Measurements from ENCODE around the gene YPEL1. TPM values are rescaled to one million over a fixed set of nuclear protein-coding genes. Genes with fewer than 3 reads are reported as not detected.

YPEL1 gene
- total and polyA plus RNA-seq, 2 donors (not counting 1 experiment from before 2014, with no cell fraction given): 14.9 to 17.0 TPM

- ChIA-PET POLR2A (no interaction called here), CTCF (interaction anchor here (0.6 to 1.5 kb wide), 5 partner anchors 221 to 1285 kb away, joined by 3 to 9 read pairs (median 3); partner anchors contain the start of gene PPM1F)
- no peaks in the 10 kb centered on the region for H3K27me3 ChIP-seq (replicated peaks in 1 of 4; ENCODE audit: control extremely low read depth in 1 of 4, control insufficient read depth in 3 of 4, insufficient read depth in 4 of 4, low read length in 3 of 4)
- H3K4me1 Mint-ChIP-seq: peaks cover 20% of the 10 kb centered on the region
- intact Hi-C loops (cut with micrococcal nuclease): no loop called here
- no peak overlapping the region for H3K4me3 Mint-ChIP-seq
- H3K36me3 ChIP-seq (replicated peaks in 1 of 2; ENCODE audit: control extremely low read depth in 1 of 2, control insufficient read depth in 1 of 2, extremely low read depth in 1 of 2, insufficient read depth in 2 of 2, low read length in 1 of 2): peaks cover 0 to 8% of the 10 kb centered on the region in 2 experiments
- peaks cover 30% of the 10 kb centered on the region for H3K79me2 ChIP-seq (ENCODE audit: control insufficient read depth, insufficient read depth, low read length)
- H2AFZ ChIP-seq (ENCODE audit: insufficient read depth, low read depth, low read length, poor library complexity, severe bottlenecking): no peak overlapping the region
- no peaks in the 10 kb centered on the region for H3K9me3 ChIP-seq (ENCODE audit: control extremely low read depth in 1 of 3, control insufficient read depth in 2 of 3, insufficient read depth in 1 of 3, low read length in 2 of 3)
- peaks cover 9% of the 10 kb centered on the region for H4K20me1 ChIP-seq (ENCODE audit: control insufficient read depth, insufficient read depth, low read length, poor library complexity, severe bottlenecking)
- no peaks in the 10 kb centered on the region for H3K27me3 Mint-ChIP-seq
- no peak overlapping the region for H3K4me2 ChIP-seq (replicated peaks; ENCODE audit: low read depth, low read length, poor library complexity, severe bottlenecking)
- no peaks in the 10 kb centered on the region for H3K9me3 Mint-ChIP-seq (ENCODE audit: insufficient read depth)
- no peak overlapping the region for H3K4me3 ChIP-seq (ENCODE audit: control extremely low read depth in 1 of 5, extremely low read depth in 1 of 5, insufficient read depth in 1 of 5, low read depth in 2 of 5, low read length in 4 of 5)
- H3K27ac ChIP-seq (ENCODE audit: low read length in 2 of 2): no peak overlapping the region
- TF ChIP-seq EZH2 (IDR thresholded peaks at IDR 0.05; ENCODE audit: borderline replicate concordance, insufficient read depth, low read depth, low read length, poor library complexity, severe bottlenecking) (no peak), CTCF (IDR thresholded peaks at IDR 0.05) (no peak)
- whole genome bisulfite sequencing (ENCODE audit: insufficient coverage): no CpG with 5 or more reads among the region's 3 CpGs
- H3K9ac ChIP-seq (ENCODE audit: low read length): no peak overlapping the region
- DNase-seq (no peak), ATAC-seq (ENCODE audit: low read depth) (no peak)
- no peak overlapping the region for H3K27ac Mint-ChIP-seq
- H3K4me1 ChIP-seq (ENCODE audit: control insufficient read depth in 2 of 2, insufficient read depth in 2 of 2, low read length in 2 of 2): peaks cover 10 to 18% of the 10 kb centered on the region in 2 donors
Measured at GRCh38 chr22:21714786-21715185, 20.8 kb downstream of the YPEL1 start.

- H4K20me1 ChIP-seq (ENCODE audit: control insufficient read depth, insufficient read depth, low read length, poor library complexity, severe bottlenecking): peaks cover 12% of the 10 kb centered on the region
- no peak overlapping the region for H3K9ac ChIP-seq (ENCODE audit: low read length)
- no peak for ATAC-seq (ENCODE audit: low read depth)
- no peak overlapping the region for H3K4me2 ChIP-seq (replicated peaks; ENCODE audit: low read depth, low read length, poor library complexity, severe bottlenecking)
- no peaks in the 10 kb centered on the region for H3K27me3 ChIP-seq (replicated peaks in 1 of 4; ENCODE audit: control extremely low read depth in 1 of 4, control insufficient read depth in 3 of 4, insufficient read depth in 4 of 4, low read length in 3 of 4)
- H3K4me3 ChIP-seq (ENCODE audit: control extremely low read depth in 1 of 5, extremely low read depth in 1 of 5, insufficient read depth in 1 of 5, low read depth in 2 of 5, low read length in 4 of 5): no peak overlapping the region
- no peak overlapping the region for H2AFZ ChIP-seq (ENCODE audit: insufficient read depth, low read depth, low read length, poor library complexity, severe bottlenecking)
- peaks cover under 1 to 13% of the 10 kb centered on the region in 2 experiments for H3K36me3 ChIP-seq (replicated peaks in 1 of 2; ENCODE audit: control extremely low read depth in 1 of 2, control insufficient read depth in 1 of 2, extremely low read depth in 1 of 2, insufficient read depth in 2 of 2, low read length in 1 of 2)
- peaks cover 7 to 12% of the 10 kb centered on the region in 2 donors for H3K4me1 ChIP-seq (ENCODE audit: control insufficient read depth in 2 of 2, insufficient read depth in 2 of 2, low read length in 2 of 2)
- no peak overlapping the region for H3K27ac ChIP-seq (ENCODE audit: low read length in 2 of 2)
- peaks cover 36% of the 10 kb centered on the region for H3K79me2 ChIP-seq (ENCODE audit: control insufficient read depth, insufficient read depth, low read length)
- H3K4me3 Mint-ChIP-seq: no peak overlapping the region
- TF ChIP-seq CTCF (IDR thresholded peaks at IDR 0.05) (no peak), EZH2 (IDR thresholded peaks at IDR 0.05; ENCODE audit: borderline replicate concordance, insufficient read depth, low read depth, low read length, poor library complexity, severe bottlenecking) (no peak)
- peaks cover 17% of the 10 kb centered on the region for H3K4me1 Mint-ChIP-seq
- H3K27ac Mint-ChIP-seq: no peak overlapping the region
- ChIA-PET POLR2A (no interaction called here), CTCF (interaction anchor here (0.6 to 4.2 kb wide), 8 partner anchors 12 to 239 kb away, joined by 3 to 52 read pairs (median 4); partner anchors contain the start of gene PPM1F)
- no peaks in the 10 kb centered on the region for H3K9me3 Mint-ChIP-seq (ENCODE audit: insufficient read depth)
- intact Hi-C loops (cut with micrococcal nuclease): no loop called here
- H3K9me3 ChIP-seq (ENCODE audit: control extremely low read depth in 1 of 3, control insufficient read depth in 2 of 3, insufficient read depth in 1 of 3, low read length in 2 of 3): no peaks in the 10 kb centered on the region
- no peaks in the 10 kb centered on the region for H3K27me3 Mint-ChIP-seq
- 98% methylated on average over 30 of the region's 32 CpGs for WGBS (ENCODE audit: insufficient coverage)
- no peak for DNase-seq
Measured at GRCh38 chr22:21714059-21714770, 21.4 kb downstream of the YPEL1 start.

Data from B cell (primary cell).